ENCODE data around the gene BCL2.

DNA sequence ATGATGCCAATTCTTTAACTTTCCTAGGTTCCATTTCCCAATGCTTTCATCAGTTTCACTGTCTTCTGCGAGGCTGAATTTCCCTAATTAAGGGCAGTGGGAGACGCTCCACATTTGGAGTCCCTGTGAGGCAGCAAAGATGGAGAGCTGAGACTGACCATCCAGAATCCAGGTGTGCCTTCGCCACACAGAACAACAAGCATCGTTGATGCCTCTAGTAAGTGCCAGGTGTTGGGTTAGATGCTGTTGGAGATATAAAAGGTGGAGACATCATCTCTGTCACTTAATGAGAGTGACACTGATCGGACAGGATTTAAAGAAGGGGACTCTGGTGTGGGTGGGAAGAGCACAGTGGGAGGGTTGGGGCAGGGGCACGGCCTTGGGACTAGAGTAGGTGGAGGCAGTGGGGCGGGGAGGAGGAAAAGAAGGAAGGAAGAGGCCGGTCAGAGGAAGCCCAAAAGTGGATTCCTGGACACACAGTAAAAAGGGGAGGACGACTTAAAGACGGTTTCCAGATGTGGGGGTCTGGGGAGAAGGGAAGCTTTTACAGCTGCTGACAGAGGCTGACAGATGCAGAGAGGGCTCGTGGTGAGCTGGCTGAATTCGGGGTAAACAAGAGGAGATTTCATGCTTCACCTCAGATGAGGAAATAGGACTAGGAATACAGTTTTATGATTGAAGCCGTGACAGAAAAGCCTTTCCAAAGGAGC lies 113.0 kb downstream of the BCL2 start:
- no peak for TF ChIP-seq CTCF (IDR thresholded peaks at IDR 0.05)
- TF ChIP-seq POLR2AphosphoS5 (IDR thresholded peaks at IDR 0.05; ENCODE audit: low read depth, low read length), result no peak
- no peak for TF ChIP-seq CHD2 (IDR thresholded peaks at IDR 0.05; ENCODE audit: low read length, partially characterized antibody)
- TF ChIP-seq NRF1 (IDR thresholded peaks at IDR 0.05; ENCODE audit: low read depth, low read length), result no peak
- TF ChIP-seq RAD21 (IDR thresholded peaks at IDR 0.05; ENCODE audit: low read length), result no peak

All from SK-N-SH (cell line).